ENCODE results near the gene OR2Y1. TPM values are rescaled to one million over a fixed set of nuclear protein-coding genes. Genes with fewer than 3 reads are reported as not detected.

Gene OR2Y1
- polyA plus RNA-seq, 1 donor from 2014 or later = not detected

- no peaks in the 10 kb centered on the region for H3F3A ChIP-seq (ENCODE audit: insufficient read depth, low read length, poor library complexity, severe bottlenecking)
- no peak overlapping the region for H3K9ac ChIP-seq (ENCODE audit: low read length)
- H3K4me3 ChIP-seq (ENCODE audit: low read length) = no peak overlapping the region
- H4K20me1 ChIP-seq (ENCODE audit: insufficient read depth) = no peaks in the 10 kb centered on the region
- no peaks in the 10 kb centered on the region for H3K9me3 ChIP-seq (ENCODE audit: low read length)
- no peaks in the 10 kb centered on the region for H3K36me3 ChIP-seq (ENCODE audit: insufficient read depth, low read length)
- H3K27me3 ChIP-seq (ENCODE audit: insufficient read depth, low read depth, low read length) = no peaks in the 10 kb centered on the region
- no peak overlapping the region for H3K4me2 ChIP-seq (ENCODE audit: low read length)
- TF ChIP-seq EP300 (conservative IDR thresholded peaks at IDR 0.05; ENCODE audit: poor library complexity, severe bottlenecking) (no peak), TAF1 (IDR thresholded peaks at IDR 0.05; ENCODE audit: low read depth) (no peak), RAD21 (conservative IDR thresholded peaks at IDR 0.05) (no peak), SMC3 (conservative IDR thresholded peaks at IDR 0.05; ENCODE audit: poor library complexity) (no peak), MXI1 (conservative IDR thresholded peaks at IDR 0.05; ENCODE audit: poor library complexity, severe bottlenecking) (no peak)
- no peaks in the 10 kb centered on the region for H3K79me2 ChIP-seq (replicated peaks; ENCODE audit: insufficient read depth, low read length)
- no peak overlapping the region for H3K27ac ChIP-seq (ENCODE audit: low read length)
- no peaks in the 10 kb centered on the region for H3K9me2 ChIP-seq (ENCODE audit: insufficient read depth, low read length)
- H2AFZ ChIP-seq (ENCODE audit: low read depth, low read length) = no peak overlapping the region
Measured at GRCh38 chr5:180689775-180690174, 50.1 kb downstream of the OR2Y1 start.

Small RNA genes within 50 kb of the gene (small RNA-seq; reads per million reads assigned to genes)
- gene RNU1-17P = 0.30 to 3.0 (median 1.0) reads per million in 3 experiments

Other genes with a start within 250 kb of the OR2Y1 start
- 39.9 and 43.0 TPM in 2 replicates for gene CNOT6, start 245.7 kb downstream of the OR2Y1 start, polyA plus RNA-seq
- not detected in 2 replicates for gene SCGB3A1, start 148.6 kb downstream of the OR2Y1 start, polyA plus RNA-seq
- gene FLT4, start 90.5 kb downstream of the OR2Y1 start, polyA plus RNA-seq = 0.04 and 4.1 TPM in 2 replicates
- gene MGAT1, start 62.7 kb upstream of the OR2Y1 start, polyA plus RNA-seq = 31.8 and 42.6 TPM in 2 replicates
- 51.1 and 69.1 TPM in 2 replicates for gene ZFP62, start 121.2 kb upstream of the OR2Y1 start, polyA plus RNA-seq
- not detected in 2 replicates for gene BTNL8, start 159.1 kb upstream of the OR2Y1 start, polyA plus RNA-seq
- not detected in 2 replicates for gene BTNL3, start 248.8 kb upstream of the OR2Y1 start, polyA plus RNA-seq

Measured in neural cell (in vitro differentiated cells).